Sciatic nerve (tissue), 2 donors: ENCODE results near the gene HSPA1L. TPM values are rescaled to one million over a fixed set of nuclear protein-coding genes. Genes with fewer than 3 reads are reported as not detected.
"Not testable (repeated sequence)": the region's sequence is repeated elsewhere in the genome, so short reads cannot be mapped to it uniquely, and the experiment has no call there.

Source experiments
- ATAC-seq: fragments of 200-7000 bp; cut with Tn5 transposase; one replicate; pipeline ENCODE4 v1.9.1; 2020; ENCODE audit warnings: mild to moderate bottlenecking, moderate library complexity
- DNase-seq: peaks from one replicate; pipeline ENCODE4 v3.0.0-alpha.2; 2020; ENCODE audit warnings: low spot score
- intact Hi-C: fragments of 100-400 bp; cut with DNase I; formaldehyde crosslinking; loops from one replicate; pipeline ENCODE4 v1.14.2; 2022
- total RNA-seq: library from RNA; stranded (reverse); fragmentation: NEBNext Ultra II Directional; extraction: Animal tissue kit (Norgen Biotek cat#: 25700); gene quantifications from one replicate; pipeline ENCODE4 v1.2.1, GENCODE V29; 2021
- donor health status: DM: no; HTN: no; CAD: no.
- donor health status: DM: no; HTN: no; CAD: no.

HSPA1L gene
- total RNA-seq, 1 donor from 2014 or later, result 2.8 TPM

DNA sequence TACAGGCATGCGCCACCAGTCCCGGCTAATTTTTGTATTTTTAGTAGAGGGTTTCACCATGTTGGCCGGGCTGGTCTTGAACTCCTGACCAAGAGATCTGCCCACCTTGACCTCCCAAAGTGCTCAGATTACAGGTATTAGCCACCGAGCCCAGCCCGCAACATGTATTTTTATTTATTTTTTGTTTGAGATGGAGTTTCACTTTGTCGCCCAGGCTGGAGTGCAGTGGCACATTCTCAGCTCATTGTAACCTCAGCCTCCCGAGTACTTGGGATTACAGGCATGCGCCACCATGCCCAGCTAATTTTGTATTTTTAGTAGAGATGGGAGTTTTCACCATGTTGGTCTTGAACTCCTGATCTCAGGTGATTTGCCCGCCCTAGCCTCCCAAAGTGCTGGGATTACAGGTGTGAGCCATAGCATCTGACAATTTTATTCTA lies 23.1 kb upstream of the HSPA1L start:
- not testable (repeated sequence) for ATAC-seq, DNase-seq
- intact Hi-C loops, result loop anchor here (10.0 kb wide), 3 partner anchors 113 to 293 kb away; partner anchors contain the start of genes ATP6V1G2, DDAH2, DDX39B and LY6G5C

DNA sequence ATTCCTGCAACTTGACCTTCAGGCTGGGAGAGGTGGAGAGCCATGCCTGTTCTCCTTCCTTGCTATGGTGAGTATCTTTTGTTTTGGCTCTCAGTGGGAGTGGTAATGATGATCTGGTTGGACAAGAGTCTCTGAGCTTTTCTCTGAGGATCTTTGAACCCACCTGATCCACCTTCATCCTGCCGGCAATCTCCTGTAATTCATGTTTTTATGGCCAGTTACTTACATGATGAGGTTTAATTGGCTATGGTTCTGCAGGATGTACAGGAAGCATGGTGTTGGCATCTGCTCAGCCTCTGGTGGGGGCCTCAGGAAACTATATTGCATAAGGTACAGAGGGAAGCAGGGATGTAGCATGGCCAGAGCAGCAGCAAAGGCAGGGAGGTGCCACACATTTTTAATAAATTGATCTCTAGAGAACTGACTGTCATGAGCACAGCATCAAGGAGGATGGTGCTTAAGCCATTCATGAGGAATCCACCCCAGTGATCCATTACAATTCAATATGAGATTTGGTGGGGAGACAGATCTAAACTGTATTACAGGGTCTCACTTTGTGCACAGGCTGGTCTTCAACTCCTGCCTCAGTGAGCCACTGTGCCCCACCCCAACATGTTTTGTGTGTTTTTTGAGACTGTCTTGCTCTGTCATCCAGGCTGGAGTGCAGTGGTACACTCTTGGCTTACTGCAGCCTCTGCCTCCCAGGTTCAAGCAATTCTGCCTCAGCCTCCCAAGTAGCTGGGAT lies 22.5 kb upstream of the HSPA1L start:
- ATAC-seq, result no peak
- intact Hi-C loops, result loop anchor here (10.0 kb wide), 3 partner anchors 113 to 293 kb away; partner anchors contain the start of genes ATP6V1G2, DDAH2, DDX39B and LY6G5C
- no peak for DNase-seq

DNA sequence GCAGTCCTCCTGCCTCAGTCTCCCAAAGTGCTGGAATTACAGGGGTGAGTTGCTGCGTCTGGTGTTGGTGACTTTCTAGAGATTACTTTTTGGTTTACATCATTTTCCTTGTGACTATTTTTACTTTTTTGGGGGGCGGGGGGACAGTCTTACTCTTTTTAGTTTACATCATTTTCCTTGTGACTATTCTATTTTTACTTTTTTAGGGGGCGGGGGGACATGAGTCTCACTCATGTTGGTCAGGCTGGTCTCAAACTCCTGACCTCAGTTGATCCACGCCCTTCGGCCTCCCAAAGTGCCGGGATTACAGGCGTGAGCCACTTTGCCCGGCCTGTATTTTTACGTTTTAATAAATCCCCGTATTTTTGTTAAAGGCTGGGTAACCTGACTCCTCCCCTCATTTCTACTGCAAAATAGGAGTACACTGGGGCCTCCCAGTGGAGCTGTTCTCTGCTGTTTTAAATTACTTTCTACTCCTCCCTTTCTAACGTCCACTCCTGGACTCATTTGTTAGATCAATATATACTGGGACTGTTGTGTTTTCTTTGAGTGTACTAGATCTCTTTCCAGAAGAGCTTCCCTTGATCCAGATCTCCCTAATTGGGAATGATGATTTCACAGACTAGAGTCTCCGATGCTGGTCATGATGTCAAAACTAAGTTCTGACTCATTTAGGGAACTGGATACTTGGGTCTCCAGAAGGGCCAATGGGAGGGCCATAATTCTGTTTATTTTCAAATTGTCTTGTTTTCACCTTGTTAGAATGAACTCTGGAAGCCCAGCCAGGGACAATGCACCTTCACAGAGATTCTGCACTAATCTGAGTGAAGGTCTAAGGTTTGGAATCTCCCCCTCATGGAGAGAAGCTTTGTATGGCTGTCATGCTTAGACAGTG lies 21.6 kb upstream of the HSPA1L start:
- no peak for DNase-seq
- intact Hi-C loops, result loop anchor here (10.0 kb wide), 3 partner anchors 112 to 292 kb away; partner anchors contain the start of genes ATP6V1G2, DDAH2, DDX39B and LY6G5C
- no peak for ATAC-seq

DNA sequence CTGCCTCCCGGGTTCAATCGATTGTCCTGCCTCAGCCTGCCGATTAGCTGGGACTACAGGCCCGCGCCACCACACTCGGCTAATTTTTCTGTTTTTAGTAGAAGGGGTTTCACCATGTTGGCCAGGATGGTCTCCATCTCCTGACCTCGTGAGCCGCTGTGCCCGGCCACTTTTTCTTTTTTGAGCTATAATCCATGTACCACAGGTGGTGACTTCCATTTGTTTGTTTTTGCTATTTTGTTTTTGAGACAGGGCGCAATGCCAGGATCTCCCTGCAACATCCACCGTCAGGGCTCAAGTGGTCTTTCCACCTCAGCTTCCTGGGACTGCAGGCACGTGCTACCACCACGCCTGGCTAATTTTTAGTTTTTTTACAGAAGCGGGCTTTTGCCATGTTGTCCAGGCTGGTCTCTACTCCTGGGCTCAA lies 21.0 kb upstream of the HSPA1L start:
- intact Hi-C loops, result loop anchor here (10.0 kb wide), 3 partner anchors 111 to 291 kb away; partner anchors contain the start of genes ATP6V1G2, DDAH2, DDX39B and LY6G5C
- ATAC-seq (no peak), DNase-seq (no peak)

DNA sequence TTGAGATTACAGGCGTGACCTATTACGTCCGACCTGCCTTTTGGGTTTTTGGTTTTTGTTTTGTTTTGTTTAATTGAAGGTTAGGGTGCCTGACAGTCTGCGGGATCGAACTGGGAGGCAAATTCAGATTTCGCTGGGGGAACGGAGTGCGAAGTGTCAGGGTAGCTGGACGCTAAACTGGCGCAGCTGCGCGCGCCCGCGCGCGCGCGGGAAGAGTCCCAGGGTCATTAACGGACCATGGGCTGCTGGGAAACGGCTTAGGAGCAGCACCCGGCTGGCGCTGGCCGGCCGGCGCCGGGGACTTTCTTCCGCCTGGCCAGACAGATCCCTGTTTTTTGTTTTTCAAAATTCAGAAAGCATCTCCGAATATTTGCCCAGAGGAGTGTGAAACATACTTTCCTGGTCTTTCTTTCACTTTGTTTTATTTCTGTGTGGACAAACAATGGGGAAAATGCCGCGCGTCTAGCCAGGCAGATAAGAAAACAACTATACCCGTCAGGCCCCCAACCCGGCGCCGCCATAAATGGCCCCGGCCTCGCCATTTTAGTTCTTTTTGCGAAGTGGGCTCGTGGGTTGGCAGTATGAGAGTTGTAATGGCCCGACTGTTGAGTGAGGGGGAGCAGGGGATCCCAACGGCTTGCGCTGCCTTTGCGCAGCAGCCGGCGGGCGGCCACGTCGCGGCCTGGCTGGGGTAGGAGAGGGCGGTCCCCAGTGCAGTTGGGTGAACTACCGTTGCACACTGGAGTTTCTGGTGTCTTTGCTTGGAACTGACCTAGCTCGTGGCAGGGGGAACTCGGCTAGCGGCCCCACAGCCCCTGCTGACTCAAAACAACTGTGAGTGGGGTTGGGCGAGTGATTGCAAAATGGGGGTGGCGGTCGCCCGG lies 19.5 kb upstream of the HSPA1L start:
- peak; percentile 91 for DNase-seq
- ATAC-seq, result peak; percentile 93
- intact Hi-C loops, result loop anchor here (10.0 kb wide), 3 partner anchors 110 to 290 kb away; partner anchors contain the start of genes ATP6V1G2, DDAH2, DDX39B and LY6G5C

DNA sequence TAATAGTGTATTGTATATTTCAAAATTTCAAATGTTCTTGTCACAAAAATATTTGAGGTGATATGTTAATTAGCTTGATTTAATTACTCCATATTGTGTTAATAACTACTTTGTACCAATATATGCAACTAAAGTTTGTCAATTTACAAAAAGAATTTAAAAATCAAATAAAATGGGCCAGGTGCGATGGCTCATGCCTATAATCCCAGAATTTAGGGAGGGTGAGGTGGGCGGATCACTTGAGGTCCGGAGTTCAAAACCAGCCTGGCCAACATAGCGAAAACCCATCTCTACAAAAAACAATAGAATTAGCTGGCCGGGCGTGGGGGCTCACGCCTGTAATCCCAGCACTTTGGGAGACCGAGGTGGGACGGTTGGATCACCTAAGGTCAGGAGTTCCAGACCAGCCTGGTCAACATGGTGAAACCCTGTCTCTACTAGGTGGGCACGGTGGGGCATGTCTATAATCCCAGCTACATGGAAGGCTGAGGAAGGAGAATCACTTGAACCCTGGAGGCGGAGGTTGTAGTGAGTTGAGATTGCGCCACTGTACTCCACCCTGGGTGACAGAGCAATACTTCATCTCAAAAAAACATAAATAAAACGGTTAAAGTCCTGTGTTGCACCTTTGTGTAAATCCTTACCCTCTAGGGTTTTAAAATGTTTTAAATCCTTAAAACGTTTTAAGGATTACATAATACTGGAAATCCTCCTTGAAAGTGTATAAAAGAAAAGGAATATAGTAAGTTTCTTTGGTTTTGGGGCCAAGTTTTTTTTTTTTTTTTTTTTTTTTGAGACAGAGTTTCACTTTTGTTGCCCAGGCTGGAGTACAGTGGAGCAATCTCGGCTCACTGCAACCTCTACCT lies 16.5 kb upstream of the HSPA1L start:
- ATAC-seq (no peak), DNase-seq (no peak)
- intact Hi-C loops, result loop anchor here (10.0 kb wide), 3 partner anchors 107 to 287 kb away; partner anchors contain the start of genes ATP6V1G2, DDAH2, DDX39B and LY6G5C

DNA sequence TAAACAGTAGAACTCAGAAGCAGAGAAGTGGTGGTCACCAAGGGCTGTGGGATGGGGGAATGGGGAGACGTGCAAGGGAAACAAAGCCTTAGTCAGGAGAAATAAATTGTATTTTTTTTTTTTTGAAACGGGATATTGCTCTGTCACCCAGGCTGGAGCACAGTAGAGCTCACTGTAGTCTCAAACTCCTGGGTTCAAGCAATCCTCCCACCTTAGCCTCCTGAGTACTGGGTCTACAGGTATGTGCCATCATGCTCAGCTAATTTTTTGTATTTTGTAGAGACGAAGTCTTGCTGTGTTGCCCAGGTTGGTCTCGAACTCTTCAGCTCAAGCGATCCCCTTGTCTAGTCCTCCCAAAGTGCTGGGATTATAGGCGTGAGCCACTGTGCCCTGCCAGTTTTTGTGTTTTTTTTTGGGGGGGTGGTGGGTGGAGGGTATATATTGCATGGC lies 15.8 kb upstream of the HSPA1L start:
- DNase-seq, result no peak

DNA sequence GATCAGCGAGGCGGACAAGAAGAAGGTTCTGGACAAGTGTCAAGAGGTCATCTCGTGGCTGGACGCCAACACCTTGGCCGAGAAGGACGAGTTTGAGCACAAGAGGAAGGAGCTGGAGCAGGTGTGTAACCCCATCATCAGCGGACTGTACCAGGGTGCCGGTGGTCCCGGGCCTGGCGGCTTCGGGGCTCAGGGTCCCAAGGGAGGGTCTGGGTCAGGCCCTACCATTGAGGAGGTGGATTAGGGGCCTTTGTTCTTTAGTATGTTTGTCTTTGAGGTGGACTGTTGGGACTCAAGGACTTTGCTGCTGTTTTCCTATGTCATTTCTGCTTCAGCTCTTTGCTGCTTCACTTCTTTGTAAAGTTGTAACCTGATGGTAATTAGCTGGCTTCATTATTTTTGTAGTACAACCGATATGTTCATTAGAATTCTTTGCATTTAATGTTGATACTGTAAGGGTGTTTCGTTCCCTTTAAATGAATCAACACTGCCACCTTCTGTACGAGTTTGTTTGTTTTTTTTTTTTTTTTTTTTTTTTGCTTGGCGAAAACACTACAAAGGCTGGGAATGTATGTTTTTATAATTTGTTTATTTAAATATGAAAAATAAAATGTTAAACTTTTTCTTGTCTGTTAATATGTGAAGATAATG lies 14.7 kb upstream of the HSPA1L start:
- intact Hi-C loops, result loop anchor here (10.0 kb wide), 3 partner anchors 105 to 285 kb away; partner anchors contain the start of genes ATP6V1G2, DDAH2, DDX39B and LY6G5C
- DNase-seq, result no peak

More for the DNA sequence above, 15.8 kb upstream of the HSPA1L start:
- ATAC-seq, result no peak
- intact Hi-C loops, result loop anchor here (10.0 kb wide), 3 partner anchors 106 to 286 kb away; partner anchors contain the start of genes ATP6V1G2, DDAH2, DDX39B and LY6G5C

DNA sequence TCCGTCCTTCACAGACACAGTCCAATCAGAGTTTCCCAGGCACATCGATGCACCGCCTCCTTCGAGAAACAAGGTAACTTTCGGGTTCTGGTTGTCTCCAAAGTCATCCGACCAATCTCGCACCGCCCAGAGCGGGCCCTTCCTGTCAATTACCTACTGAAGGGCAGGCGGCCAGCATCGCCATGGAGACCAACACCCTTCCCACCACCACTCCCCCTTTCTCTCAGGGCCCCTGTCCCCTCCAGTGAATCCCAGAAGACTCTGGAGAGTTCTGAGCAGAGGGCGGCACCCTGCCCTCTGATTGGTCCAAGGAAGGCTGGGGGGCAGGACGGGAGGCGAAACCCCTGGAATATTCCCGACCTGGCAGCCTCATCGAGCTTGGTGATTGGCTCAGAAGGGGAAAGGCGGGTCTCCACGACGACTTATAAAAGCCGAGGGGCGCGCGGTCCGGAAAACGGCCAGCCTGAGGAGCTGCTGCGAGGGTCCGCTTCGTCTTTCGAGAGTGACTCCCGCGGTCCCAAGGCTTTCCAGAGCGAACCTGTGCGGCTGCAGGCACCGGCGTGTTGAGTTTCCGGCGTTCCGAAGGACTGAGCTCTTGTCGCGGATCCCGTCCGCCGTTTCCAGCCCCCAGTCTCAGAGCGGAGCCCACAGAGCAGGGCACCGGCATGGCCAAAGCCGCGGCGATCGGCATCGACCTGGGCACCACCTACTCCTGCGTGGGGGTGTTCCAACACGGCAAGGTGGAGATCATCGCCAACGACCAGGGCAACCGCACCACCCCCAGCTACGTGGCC lies 12.4 kb upstream of the HSPA1L start, which contains the start of gene HSPA1B:
Gene HSPA1B (plus strand): TSS at position 453 of the 794 bp plus-strand sequence. CDS start 213 bp downstream, at position 666.
- DNase-seq (peak; percentile 99), ATAC-seq (peak; percentile 94)
- intact Hi-C loops, result no loop called here

More for the DNA sequence above, 14.7 kb upstream of the HSPA1L start:
- ATAC-seq, result no peak

DNA sequence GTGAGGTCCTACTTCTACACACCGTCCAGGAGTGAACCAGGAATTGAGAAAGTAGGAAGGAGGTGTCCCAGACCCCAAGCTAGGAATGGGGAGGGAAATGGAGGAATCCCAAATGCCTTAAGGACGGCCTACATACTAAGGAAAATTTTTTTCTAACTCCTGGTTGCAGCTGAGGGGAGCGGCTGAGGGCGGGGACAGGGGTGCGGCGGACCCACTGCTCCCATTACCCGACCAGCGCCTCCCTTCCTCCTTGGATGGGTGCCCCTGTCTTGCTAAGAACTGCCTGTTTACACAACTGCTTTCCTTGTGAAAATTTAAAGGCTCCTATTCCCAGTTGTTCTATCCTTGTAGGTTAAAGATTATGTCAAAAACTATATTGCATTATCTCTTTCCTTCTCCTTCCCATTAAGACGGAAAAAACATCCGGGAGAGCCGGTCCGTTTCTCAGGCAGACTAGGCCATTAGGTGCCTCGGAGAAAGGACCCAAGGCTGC lies 11.8 kb upstream of the HSPA1L start:
- intact Hi-C loops, result no loop called here
- DNase-seq (peak; percentile 90), ATAC-seq (peak; percentile 73)

DNA sequence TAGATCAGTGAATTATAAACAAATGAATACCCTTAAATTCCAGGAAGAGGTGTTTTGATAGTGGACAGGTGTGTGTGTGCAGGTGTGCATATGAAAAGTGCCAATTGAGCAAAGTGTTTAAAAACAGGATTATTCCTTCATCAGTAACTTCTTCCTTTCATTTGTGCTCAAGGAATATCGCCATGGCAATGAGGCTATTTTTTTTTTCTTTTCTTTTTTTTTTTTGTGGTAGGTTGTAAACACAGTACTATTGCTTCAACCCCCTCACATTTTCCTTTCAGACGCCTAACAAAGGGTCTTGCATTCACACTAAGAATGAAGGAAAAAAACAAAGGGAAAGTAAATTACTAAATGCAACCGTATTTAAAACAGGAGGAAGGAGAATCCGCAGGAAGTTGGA lies 10.5 kb upstream of the HSPA1L start:
- no peak for ATAC-seq
- intact Hi-C loops, result no loop called here
- DNase-seq, result no peak

DNA sequence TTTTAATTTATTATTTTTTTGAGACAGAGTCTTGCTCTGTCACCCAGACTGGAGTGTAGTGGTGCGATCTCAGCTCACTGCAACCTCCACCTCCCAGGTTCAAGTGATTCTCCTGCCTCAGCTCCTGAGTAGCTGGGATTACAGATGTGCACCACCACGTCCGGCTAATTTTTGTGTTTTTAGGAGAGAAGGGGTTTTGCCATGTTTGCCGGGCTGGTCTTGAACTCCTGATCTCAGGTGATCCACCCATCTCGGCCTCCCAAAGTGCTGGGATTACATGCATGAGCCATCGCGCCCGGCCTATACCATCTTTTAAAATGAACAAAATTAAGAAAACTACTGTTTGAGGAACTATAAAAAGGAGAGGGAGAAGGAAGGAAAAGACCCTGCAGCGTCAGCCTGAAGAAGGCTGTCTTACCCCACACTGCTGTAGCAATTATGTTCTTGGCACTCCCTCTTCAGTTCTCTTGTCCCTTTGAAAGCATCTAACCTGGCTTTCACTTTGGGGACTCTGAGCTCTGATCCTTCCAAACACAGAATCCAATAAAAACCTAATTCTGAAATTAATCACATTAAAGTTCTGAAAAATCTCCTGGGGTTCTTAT lies 8.6 kb upstream of the HSPA1L start:
- ATAC-seq, intact Hi-C loops, DNase-seq: not testable (repeated sequence)

DNA sequence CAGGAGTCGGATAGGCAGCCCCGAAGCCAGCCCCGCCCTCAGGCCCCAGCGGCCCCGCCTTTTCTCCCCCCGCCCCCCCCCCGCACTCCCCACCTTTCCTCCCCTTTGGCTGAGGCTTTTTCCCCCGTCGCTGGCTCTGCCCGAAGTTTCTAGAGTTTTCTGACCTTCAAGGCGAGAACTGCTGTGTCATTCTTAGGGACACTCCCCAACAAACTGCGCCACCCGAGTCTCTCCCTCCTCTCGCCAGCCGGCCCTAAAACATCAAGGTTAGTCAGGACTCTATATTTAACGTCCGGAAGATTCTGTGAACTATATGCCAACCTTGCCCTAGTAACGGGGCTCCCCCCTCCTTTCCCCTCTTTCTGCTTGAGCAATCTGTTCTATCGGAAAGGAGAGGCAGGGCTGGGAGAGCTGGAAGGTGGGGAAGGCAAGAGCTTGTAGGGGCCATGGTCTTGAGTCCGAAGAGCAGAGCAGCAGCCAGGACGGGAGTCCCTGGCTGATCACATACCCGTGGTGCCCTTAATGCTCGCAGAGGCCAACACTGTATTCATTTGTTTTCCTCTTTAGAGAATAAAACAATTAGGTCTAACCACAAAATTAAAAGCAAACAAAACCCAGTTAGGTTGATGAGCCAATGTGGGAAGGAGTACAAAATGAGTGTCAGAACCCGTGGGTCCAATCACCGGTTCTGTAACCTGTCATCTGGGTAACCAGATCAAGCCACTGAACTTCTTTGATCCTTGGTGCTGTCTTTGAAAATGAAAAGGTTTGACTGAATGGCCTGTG lies 7.1 kb upstream of the HSPA1L start:
- intact Hi-C loops, result no loop called here
- peak; percentile 91 for DNase-seq
- ATAC-seq, result peak; percentile 78

DNA sequence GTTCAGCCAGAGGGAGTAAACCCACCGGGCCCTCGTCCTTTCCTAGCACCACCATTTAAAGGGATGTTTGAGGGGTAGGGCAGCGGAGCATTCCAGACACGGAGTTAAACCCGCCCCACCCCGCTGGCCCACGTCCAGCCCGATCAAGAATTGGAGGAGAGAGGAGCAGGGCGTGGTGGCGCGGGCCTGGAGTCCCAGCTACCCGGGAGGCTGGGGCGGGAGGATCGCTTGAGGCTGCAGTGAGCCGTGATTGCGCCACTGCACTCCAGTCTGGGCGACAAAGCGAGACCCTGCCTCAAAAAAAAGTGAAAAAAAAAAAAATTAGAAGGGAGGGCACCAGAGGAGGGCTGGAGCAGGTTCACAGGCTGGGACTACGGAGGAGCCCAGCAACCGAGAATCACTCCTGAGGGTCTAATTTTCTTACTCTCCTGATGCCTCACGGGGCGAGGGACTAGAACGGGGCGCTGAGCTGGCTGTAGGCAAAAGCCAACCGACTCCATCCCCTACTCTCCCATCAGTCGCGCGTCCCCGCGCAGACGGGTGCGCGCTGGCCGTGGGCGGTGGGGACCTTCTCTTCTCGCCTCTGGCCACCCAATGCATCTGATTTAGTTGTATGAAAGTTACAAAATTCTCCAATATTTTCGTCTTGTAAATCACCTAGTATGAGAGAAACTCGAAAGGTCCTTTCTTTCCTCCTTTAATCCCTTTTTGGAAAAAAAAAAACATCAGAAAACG lies 6.4 kb upstream of the HSPA1L start:
- ATAC-seq (peak; percentile 56), DNase-seq (peak; percentile 86)
- intact Hi-C loops, result no loop called here
